Body of pancreas (tissue), 4 donors: Measurements from ENCODE around the gene TMEM161B.

Experiments used
- CTCF ChIP-seq, 7 experiments: fragments of 450-650 bp in 4 of 7; fragments of 200-600 bp in 3 of 7; sonication (generic) in 3 of 7; IDR thresholded peaks; one replicate each; pipeline ENCODE4 v1.5.1; 2016 to 2019; ENCODE audit warnings: antibody characterized with exemption in 7 of 7
- POLR2A ChIP-seq, 3 donors: fragments of 450-650 bp; IDR thresholded peaks; one replicate each; pipeline ENCODE4 v1.6.1; 2016; ENCODE audit warnings: antibody characterized with exemption in 3 of 3, mild to moderate bottlenecking in 2 of 3

GRCh38 chr5:88190106-88190834 lies 78.4 kb downstream of the TMEM161B start:
- TF ChIP-seq CTCF (IDR thresholded peaks at IDR 0.05) (no peak), POLR2A (IDR thresholded peaks at IDR 0.05) (no peak)
